Ovary (tissue), 9 donors: ENCODE measurements around the gene ABHD10. TPM values are rescaled to one million over a fixed set of nuclear protein-coding genes. Genes with fewer than 3 reads are reported as not detected.
A peak's percentile ranks its signal among the peaks of the same experiment; 100 is the strongest.

Experiments
- DNase-seq, 5 donors: peaks; one replicate each; pipeline ENCODE4 v3.0.0-alpha.2; 2019 to 2020
- H3K27ac ChIP-seq, 2 donors: fragments of 200-600 bp; one replicate each; pipeline versions ENCODE4 v1.5.1 to v1.8.0; 2019 to 2022
- H3K27me3 ChIP-seq: fragments of 200-600 bp; one replicate; pipeline ENCODE4 v1.8.0; 2022
- H3K36me3 ChIP-seq: fragments of 200-600 bp; sonication (generic); one replicate; pipeline ENCODE4 v1.5.1; 2019
- H3K4me1 ChIP-seq: one replicate; pipeline ENCODE4 v1.8.1; 2013; ENCODE audit warnings: mild to moderate bottlenecking, moderate library complexity; ENCODE audit not compliant: insufficient read depth
- H3K4me3 ChIP-seq: fragments of 200-600 bp; sonication (generic); one replicate; pipeline ENCODE4 v1.5.1; 2017
- H3K9me3 ChIP-seq, 2 donors: fragments of 200-600 bp in 1 of 2; sonication (generic) in 1 of 2; one replicate each; pipeline versions ENCODE4 v1.5.1 to v1.8.1; 2013 to 2019; ENCODE audit warnings: mild to moderate bottlenecking in 1 of 2, moderate library complexity in 1 of 2
- EP300 ChIP-seq: sonication (generic); formaldehyde crosslinking; IDR thresholded peaks from one replicate; pipeline ENCODE4 v1.6.1; 2017; ENCODE audit warnings: antibody characterized with exemption
- POLR2A ChIP-seq: fragments of 450-650 bp; IDR thresholded peaks from one replicate; pipeline ENCODE4 v1.6.1; 2017; ENCODE audit warnings: antibody characterized with exemption, mild to moderate bottlenecking, moderate library complexity
- WGBS, 3 donors: extraction: QIAGEN DNeasy Blood & Tissue Kit in 1 of 3; methylation state at CpG; one replicate each; pipeline versions ENCODE4 v1.1.5 to v1.1.7; 2013 to 2017; 5-methylcytosine and 5-hydroxymethylcytosine counted together
- intact Hi-C, 4 donors: fragments of 100-400 bp; cut with DNase I; formaldehyde crosslinking; loops; one replicate each; pipeline versions ENCODE4 v1.11.0 to v1.15.1; 2022 to 2023
- polyA plus RNA-seq, 2 donors: library from polyadenylated mRNA; stranded (reverse); fragments of 200-250 nt in 1 of 2; fragments of 350-450 nt in 1 of 2; fragmentation: Illumina TruSeq in 1 of 2; extraction: RNeasy Lipid Tissue Mini Kit (QIAGEN cat#74804) in 1 of 2; gene quantifications; one replicate each; pipeline ENCODE4 v1.2.3, GENCODE V29; 2013 to 2014
- total RNA-seq, 7 donors: library from RNA; depleted of rRNA in 2 of 7; stranded (reverse); fragments of >200 nt in 2 of 7; fragmentation: NEBNext Ultra II Directional in 3 of 7; extraction: Animal tissue kit (Norgen Biotek cat#: 25700) in 3 of 7; gene quantifications; one replicate each; pipeline versions ENCODE4 v1.1.0 to v1.2.4, GENCODE V29; 2016 to 2023
- TF ChIP-seq, protein P1 (sequence below), 3 donors: fragments of 450-650 bp in 2 of 3; fragments of 200-600 bp in 1 of 3; IDR thresholded peaks; one replicate each; pipeline versions ENCODE4 v1.5.1 to v1.8.0; 2016 to 2022; ENCODE audit warnings: antibody characterized with exemption in 3 of 3, mild to moderate bottlenecking in 1 of 3
- donor health status: DM: no; HTN: no; CAD: no; lungs with moderate emphysema.
- donor health status: DM: no; HTN: no; CAD: no.
- donor health status: Bipolar disorder and iron deficiency.
- donor health status: DM: yes; HTN: yes; CAD: no.
- donor health status: DM: no; HTN: no; CAD: no.
- donor health status: DM: yes; HTN: yes; CAD: no.

ABHD10 gene
- total and polyA plus RNA-seq, 9 donors = 18.2 to 37.0 (median 27.9) TPM

DNA sequence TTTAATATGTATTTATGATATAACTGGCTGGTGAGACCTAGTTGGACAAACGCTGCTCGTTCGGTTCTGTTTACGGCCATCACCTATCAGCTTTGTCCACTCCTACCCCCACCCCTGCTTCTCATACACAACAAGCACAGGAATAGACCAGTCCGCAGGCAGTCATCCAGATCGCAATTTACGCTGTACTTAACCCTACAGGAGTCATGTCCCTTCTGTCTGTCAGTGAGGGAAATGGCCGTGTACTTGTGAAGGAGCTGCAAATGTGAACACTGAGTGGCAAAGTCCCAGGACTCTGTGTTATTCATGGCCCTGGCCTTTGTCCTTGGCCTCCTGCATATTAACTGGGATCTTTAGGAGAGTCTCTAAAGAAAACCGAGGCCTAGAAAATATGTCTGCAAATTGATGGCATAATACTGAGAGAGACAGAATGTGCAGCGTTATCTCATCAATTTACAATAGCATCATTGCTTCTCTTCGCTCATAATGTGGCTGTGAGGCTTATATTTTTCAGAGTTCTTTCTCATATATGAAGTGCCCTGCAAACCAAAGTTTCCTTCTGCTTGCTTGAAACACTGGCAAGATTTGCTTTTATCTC lies 7.2 kb upstream of the ABHD10 start:
- no peaks in the 10 kb centered on the region for H3K36me3 ChIP-seq
- peak overlapping the region in 1 of 2 donors; percentile 42 for H3K27ac ChIP-seq
- peaks cover 9% of the 10 kb centered on the region for H3K4me1 ChIP-seq
- no peak overlapping the region for H3K4me3 ChIP-seq
- 15 to 44% (median 24%) methylated on average over 11 of the region's 11 CpGs for WGBS, 3 donors
- intact Hi-C loops = no loop called here
- no peaks in the 10 kb centered on the region for H3K9me3 ChIP-seq
- no peaks in the 10 kb centered on the region for H3K27me3 ChIP-seq
- peak; percentile 36 to 54 (median 37) for DNase-seq
- TF ChIP-seq, protein P1, sequence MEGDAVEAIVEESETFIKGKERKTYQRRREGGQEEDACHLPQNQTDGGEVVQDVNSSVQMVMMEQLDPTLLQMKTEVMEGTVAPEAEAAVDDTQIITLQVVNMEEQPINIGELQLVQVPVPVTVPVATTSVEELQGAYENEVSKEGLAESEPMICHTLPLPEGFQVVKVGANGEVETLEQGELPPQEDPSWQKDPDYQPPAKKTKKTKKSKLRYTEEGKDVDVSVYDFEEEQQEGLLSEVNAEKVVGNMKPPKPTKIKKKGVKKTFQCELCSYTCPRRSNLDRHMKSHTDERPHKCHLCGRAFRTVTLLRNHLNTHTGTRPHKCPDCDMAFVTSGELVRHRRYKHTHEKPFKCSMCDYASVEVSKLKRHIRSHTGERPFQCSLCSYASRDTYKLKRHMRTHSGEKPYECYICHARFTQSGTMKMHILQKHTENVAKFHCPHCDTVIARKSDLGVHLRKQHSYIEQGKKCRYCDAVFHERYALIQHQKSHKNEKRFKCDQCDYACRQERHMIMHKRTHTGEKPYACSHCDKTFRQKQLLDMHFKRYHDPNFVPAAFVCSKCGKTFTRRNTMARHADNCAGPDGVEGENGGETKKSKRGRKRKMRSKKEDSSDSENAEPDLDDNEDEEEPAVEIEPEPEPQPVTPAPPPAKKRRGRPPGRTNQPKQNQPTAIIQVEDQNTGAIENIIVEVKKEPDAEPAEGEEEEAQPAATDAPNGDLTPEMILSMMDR (IDR thresholded peaks at IDR 0.05) = no peak
- TF ChIP-seq EP300 (no peak), POLR2A (no peak)

GRCh38 chr3:111972891-111973290 lies 5.9 kb upstream of the ABHD10 start:
- WGBS, 3 donors = 81 to 92% (median 82%) methylated on average over 3 of the region's 3 CpGs
- DNase-seq = no peak
- intact Hi-C loops = no loop called here

GRCh38 chr3:111975131-111975530 lies 3.7 kb upstream of the ABHD10 start:
- DNase-seq = no peak
- TF ChIP-seq EP300 (no peak), POLR2A (no peak)
- TF ChIP-seq, protein P1 (IDR thresholded peaks at IDR 0.05) = no peak
- Histone ChIP-seq H3K4me1 (peaks cover 7% of the 10 kb centered on the region), H3K36me3 (no peaks in the 10 kb centered on the region), H3K27ac (no peak overlapping the region), H3K4me3 (no peak overlapping the region), H3K27me3 (no peaks in the 10 kb centered on the region), H3K9me3 (no peaks in the 10 kb centered on the region)
- WGBS, 3 donors = 67 to 98% (median 93%) methylated on average over 2 of the region's 2 CpGs
- intact Hi-C loops = no loop called here

More at GRCh38 chr3:111972891-111973290, 5.9 kb upstream of the ABHD10 start:
- Histone ChIP-seq H3K4me1 (peaks cover 7% of the 10 kb centered on the region), H3K4me3 (no peak overlapping the region), H3K9me3 (no peaks in the 10 kb centered on the region), H3K36me3 (no peaks in the 10 kb centered on the region), H3K27me3 (no peaks in the 10 kb centered on the region), H3K27ac (no peak overlapping the region)
- TF ChIP-seq, protein P1 (IDR thresholded peaks at IDR 0.05) = no peak

DNA sequence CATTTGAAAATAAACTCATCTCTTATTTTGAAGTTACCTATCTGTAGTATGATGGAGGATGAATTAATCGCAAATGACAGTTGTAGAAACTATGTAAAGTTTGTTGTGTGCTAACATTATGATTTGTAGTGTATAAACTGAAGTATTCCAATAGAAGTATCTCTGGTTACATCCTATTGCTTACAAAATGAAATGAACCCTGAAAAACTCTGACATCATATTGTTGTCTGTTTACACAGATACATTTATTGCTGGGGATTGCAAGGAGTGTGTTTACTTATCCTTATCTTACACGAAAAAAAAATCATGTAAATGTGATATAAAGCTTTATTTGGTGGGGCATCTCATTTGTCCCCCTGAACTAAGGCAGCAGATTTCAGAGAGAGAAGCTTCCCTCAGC lies 2.6 kb upstream of the ABHD10 start:
- H3K27me3 ChIP-seq = no peaks in the 10 kb centered on the region
- no peak overlapping the region for H3K4me3 ChIP-seq
- TF ChIP-seq POLR2A = no peak
- TF ChIP-seq, protein P1 (IDR thresholded peaks at IDR 0.05) = no peak
- no peak for TF ChIP-seq EP300
- peaks cover 9% of the 10 kb centered on the region for H3K4me1 ChIP-seq
- intact Hi-C loops = no loop called here
- no peak for DNase-seq
- H3K36me3 ChIP-seq = no peaks in the 10 kb centered on the region
- 54 to 70% (median 63%) methylated on average over 2 of the region's 2 CpGs for WGBS, 3 donors
- H3K27ac ChIP-seq = no peak overlapping the region
- H3K9me3 ChIP-seq = no peaks in the 10 kb centered on the region
